Stomach (tissue), 4 donors: Measurements from ENCODE around the gene WASF3.

Experiments used
- POLR2A ChIP-seq, 4 donors: fragments of 450-650 bp; IDR thresholded peaks; one replicate each; pipeline ENCODE4 v1.6.1; 2016; ENCODE audit warnings: antibody characterized with exemption in 4 of 4, control low read depth in 2 of 4, mild to moderate bottlenecking in 1 of 4, moderate library complexity in 1 of 4
- TF ChIP-seq, protein P1 (sequence below), 7 experiments: fragments of 450-650 bp in 4 of 7; fragments of 200-600 bp in 3 of 7; sonication (generic) in 3 of 7; IDR thresholded peaks; one replicate each; pipeline ENCODE4 v1.5.1; 2016 to 2019; ENCODE audit warnings: antibody characterized with exemption in 7 of 7, control low read depth in 2 of 7, mild to moderate bottlenecking in 1 of 7

GRCh38 chr13:26590951-26591350, 33.5 kb downstream of the WASF3 start:
- TF ChIP-seq, protein P1, sequence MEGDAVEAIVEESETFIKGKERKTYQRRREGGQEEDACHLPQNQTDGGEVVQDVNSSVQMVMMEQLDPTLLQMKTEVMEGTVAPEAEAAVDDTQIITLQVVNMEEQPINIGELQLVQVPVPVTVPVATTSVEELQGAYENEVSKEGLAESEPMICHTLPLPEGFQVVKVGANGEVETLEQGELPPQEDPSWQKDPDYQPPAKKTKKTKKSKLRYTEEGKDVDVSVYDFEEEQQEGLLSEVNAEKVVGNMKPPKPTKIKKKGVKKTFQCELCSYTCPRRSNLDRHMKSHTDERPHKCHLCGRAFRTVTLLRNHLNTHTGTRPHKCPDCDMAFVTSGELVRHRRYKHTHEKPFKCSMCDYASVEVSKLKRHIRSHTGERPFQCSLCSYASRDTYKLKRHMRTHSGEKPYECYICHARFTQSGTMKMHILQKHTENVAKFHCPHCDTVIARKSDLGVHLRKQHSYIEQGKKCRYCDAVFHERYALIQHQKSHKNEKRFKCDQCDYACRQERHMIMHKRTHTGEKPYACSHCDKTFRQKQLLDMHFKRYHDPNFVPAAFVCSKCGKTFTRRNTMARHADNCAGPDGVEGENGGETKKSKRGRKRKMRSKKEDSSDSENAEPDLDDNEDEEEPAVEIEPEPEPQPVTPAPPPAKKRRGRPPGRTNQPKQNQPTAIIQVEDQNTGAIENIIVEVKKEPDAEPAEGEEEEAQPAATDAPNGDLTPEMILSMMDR (IDR thresholded peaks at IDR 0.05) = no peak
- no peak for TF ChIP-seq POLR2A (IDR thresholded peaks at IDR 0.05)
